Adrenal gland (tissue), 12 donors: Measurements from ENCODE around the gene EIF1B. TPM values are rescaled to one million over a fixed set of nuclear protein-coding genes. Genes with fewer than 3 reads are reported as not detected.

Experiments
- DNase-seq, 7 donors: peaks; one replicate each; pipeline ENCODE4 v3.0.0-alpha.2; 2019 to 2020
- H3K27ac ChIP-seq, 5 donors: fragments of 200-600 bp; sonication (generic) in 4 of 5; 1 replicate in 3 of 5; 2 replicates in 2 of 5; pipeline versions ENCODE4 v1.5.1 to v1.8.0; 2016 to 2020; ENCODE audit warnings: mild to moderate bottlenecking in 1 of 5
- H3K27me3 ChIP-seq: fragments of 200-600 bp; 2 replicates; pipeline ENCODE4 v1.8.0; 2021
- H3K36me3 ChIP-seq, 2 donors: fragments of 200-600 bp; replicated peaks in 1 of 2; 1 replicate in 1 of 2; 2 replicates in 1 of 2; pipeline versions ENCODE4 v1.5.1 to v1.8.0; 2018 to 2022
- H3K4me1 ChIP-seq, 2 donors: fragments of 200-600 bp; replicated peaks in 1 of 2; 1 replicate in 1 of 2; 2 replicates in 1 of 2; pipeline versions ENCODE4 v1.5.1 to v1.8.0; 2018 to 2021
- H3K4me3 ChIP-seq, 4 donors: fragments of 200-600 bp; sonication (generic) in 3 of 4; one replicate each; pipeline ENCODE4 v1.5.1; 2016 to 2018
- H3K9me3 ChIP-seq, 3 donors: fragments of 200-600 bp; sonication (generic) in 1 of 3; replicated peaks in 1 of 3; 1 replicate in 2 of 3; 2 replicates in 1 of 3; pipeline versions ENCODE4 v1.5.1 to v1.8.0; 2016 to 2021
- CTCF ChIP-seq, 6 experiments: fragments of 450-650 bp in 4 of 6; fragments of 200-600 bp in 2 of 6; sonication (generic) in 1 of 6; IDR thresholded peaks; 1 replicate in 5 of 6; 2 replicates in 1 of 6; pipeline versions ENCODE4 v1.5.1 to v1.8.0; 2016 to 2021; ENCODE audit warnings: antibody characterized with exemption in 6 of 6, mild to moderate bottlenecking in 2 of 6, moderate library complexity in 1 of 6
- POLR2A ChIP-seq, 2 donors: fragments of 450-650 bp; IDR thresholded peaks; one replicate each; pipeline ENCODE4 v1.6.1; 2017; ENCODE audit warnings: antibody characterized with exemption in 2 of 2, mild to moderate bottlenecking in 2 of 2, moderate library complexity in 1 of 2
- WGBS, 4 donors: extraction: QIAGEN DNeasy Blood & Tissue Kit in 2 of 4; methylation state at CpG; one replicate each; pipeline versions ENCODE4 v1.1.5 to v1.1.7; 2013 to 2017; 5-methylcytosine and 5-hydroxymethylcytosine counted together
- intact Hi-C, 2 donors: fragments of 100-400 bp; cut with DNase I; formaldehyde crosslinking; loops; one replicate each; pipeline versions ENCODE4 v1.14.1 to v1.15.0; 2022 to 2023
- polyA plus RNA-seq, 3 donors: library from polyadenylated mRNA; stranded (reverse); fragments of 200-250 nt in 2 of 3; fragments of 350-450 nt in 1 of 3; fragmentation: Illumina TruSeq in 1 of 3; extraction: RNeasy Lipid Tissue Mini Kit (QIAGEN cat#74804) in 1 of 3; gene quantifications; one replicate each; pipeline ENCODE4 v1.2.3, GENCODE V29; 2013 to 2014
- total RNA-seq, 9 donors: library from RNA; depleted of rRNA in 4 of 9; stranded (reverse); fragments of >200 nt in 4 of 9; fragments of 120-200 nt in 1 of 9; fragmentation: NEBNext Ultra II Directional in 1 of 9; extraction: Animal tissue kit (Norgen Biotek cat#: 25700) in 1 of 9; gene quantifications; one replicate each; pipeline versions ENCODE4 v1.1.0 to v1.2.4, GENCODE V29; 2013 to 2023
- donor health status: healthy with polysubstance abuse.
- donor health status: Bipolar disorder and iron deficiency.
- donor health status: DM: yes; HTN: yes; CAD: no.
- donor health status: DM: no; HTN: no; CAD: no.
- donor health status: DM: no; HTN: no; CAD: no.
- donor health status: DM: yes; HTN: yes; CAD: no.

Gene EIF1B
- total and polyA plus RNA-seq, 12 donors, result 8.8 to 133 (median 52.9) TPM

- no peaks in the 10 kb centered on the region for H3K9me3 ChIP-seq
- TF ChIP-seq POLR2A (IDR thresholded peaks at IDR 0.05) (no peak), CTCF (IDR thresholded peaks at IDR 0.05) (no peak)
- no peak overlapping the region for H3K4me3 ChIP-seq
- no peak overlapping the region for H3K27ac ChIP-seq
- H3K36me3 ChIP-seq, result no peaks in the 10 kb centered on the region
- 69 to 92% (median 91%) methylated on average over 3 to 4 of the region's 4 CpGs for WGBS, 4 donors
- no peaks in the 10 kb centered on the region for H3K4me1 ChIP-seq
- H3K27me3 ChIP-seq, result no peaks in the 10 kb centered on the region
- DNase-seq, result no peak
- intact Hi-C loops, result no loop called here
Measured at GRCh38 chr3:40292637-40293349, 16.7 kb upstream of the EIF1B start.

- intact Hi-C loops, result no loop called here
- no peak overlapping the region for H3K27ac ChIP-seq
- WGBS, 4 donors, result 93 to 96% (median 95%) methylated on average over 1 of the region's 1 CpG
- DNase-seq, result no peak
- H3K4me3 ChIP-seq, result no peak overlapping the region
- no peak for TF ChIP-seq CTCF (IDR thresholded peaks at IDR 0.05)
- TF ChIP-seq POLR2A (IDR thresholded peaks at IDR 0.05), result no peak
- H3K36me3 ChIP-seq, result no peaks in the 10 kb centered on the region
- no peaks in the 10 kb centered on the region for H3K9me3 ChIP-seq
- H3K4me1 ChIP-seq, result peaks cover 5 to 6% of the 10 kb centered on the region in 2 donors
- H3K27me3 ChIP-seq, result no peaks in the 10 kb centered on the region
Measured at GRCh38 chr3:40294434-40294833, 15.1 kb upstream of the EIF1B start.

GRCh38 chr3:40298075-40298474 lies 11.4 kb upstream of the EIF1B start:
- no peak for DNase-seq
- Histone ChIP-seq H3K4me3 (no peak overlapping the region), H3K27me3 (no peaks in the 10 kb centered on the region), H3K36me3 (no peaks in the 10 kb centered on the region), H3K27ac (no peak overlapping the region), H3K9me3 (no peaks in the 10 kb centered on the region), H3K4me1 (peaks cover 25 to 32% of the 10 kb centered on the region in 2 donors)
- TF ChIP-seq POLR2A (IDR thresholded peaks at IDR 0.05) (no peak), CTCF (IDR thresholded peaks at IDR 0.05) (no peak)
- WGBS, 4 donors, result 96 to 98% (median 97%) methylated on average over 2 of the region's 2 CpGs
- intact Hi-C loops, result no loop called here

- WGBS, 4 donors, result 85 to 91% (median 89%) methylated on average over 5 of the region's 5 CpGs
- intact Hi-C loops, result no loop called here
- H3K4me3 ChIP-seq, result no peak overlapping the region
- TF ChIP-seq CTCF (IDR thresholded peaks at IDR 0.05) (no peak), POLR2A (IDR thresholded peaks at IDR 0.05) (no peak)
- peak overlapping the region in 3 of 5 donors; percentile 64 to 70 (median 70) for H3K27ac ChIP-seq
- no peak for DNase-seq
- H3K36me3 ChIP-seq, result no peaks in the 10 kb centered on the region
- H3K4me1 ChIP-seq, result peaks cover 26 to 38% of the 10 kb centered on the region in 2 donors
- H3K27me3 ChIP-seq, result no peaks in the 10 kb centered on the region
- H3K9me3 ChIP-seq, result no peaks in the 10 kb centered on the region
Measured at GRCh38 chr3:40299130-40299720, 10.3 kb upstream of the EIF1B start.
